ENCODE data around the gene CASP3.

The CASP3 gene

GRCh38 chr4:184588893-184589292, 60.4 kb downstream of the CASP3 start:
- FAIRE-seq: no peak
- no peak for TF ChIP-seq POLR2A (IDR thresholded peaks at IDR 0.05; ENCODE audit: low read depth, low read length)
- TF ChIP-seq PAX5 (IDR thresholded peaks at IDR 0.05; ENCODE audit: insufficient read depth, low read length, severe bottlenecking): no peak
- no peak for TF ChIP-seq POU2F2 (IDR thresholded peaks at IDR 0.05; ENCODE audit: low read depth, low read length)
- TF ChIP-seq POLR2AphosphoS5 (IDR thresholded peaks at IDR 0.05; ENCODE audit: low read depth, low read length): no peak
- no peak for TF ChIP-seq SPI1 (IDR thresholded peaks at IDR 0.05; ENCODE audit: low read depth, low read length)
- no peak for TF ChIP-seq TAF1 (IDR thresholded peaks at IDR 0.05; ENCODE audit: low read depth, low read length)
- no peak for DNase-seq (ENCODE audit: insufficient read length, low spot score)

DNA sequence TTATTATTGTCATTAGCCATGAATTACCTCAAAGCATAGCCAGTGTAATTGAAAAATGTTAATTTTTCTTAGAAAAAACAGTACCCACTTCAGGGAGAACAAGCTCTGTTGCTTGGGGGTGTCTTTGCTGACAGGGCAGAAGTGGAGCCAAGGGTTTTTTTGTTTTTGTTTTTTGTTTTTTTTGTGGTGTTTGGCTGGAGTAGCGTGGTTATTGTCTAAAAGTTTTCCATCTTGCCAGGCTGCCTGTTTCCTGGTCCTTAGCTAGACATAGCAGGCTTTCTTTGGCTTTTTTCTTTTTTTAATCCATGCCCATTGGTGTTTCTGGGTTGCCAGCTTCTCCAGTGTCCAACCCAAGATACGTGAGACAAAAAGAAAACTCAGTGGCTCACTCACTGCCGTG, 61.5 kb downstream of the CASP3 start:
- no peak for FAIRE-seq
- no peak for TF ChIP-seq SPI1 (IDR thresholded peaks at IDR 0.05; ENCODE audit: low read depth, low read length)
- no peak for TF ChIP-seq PAX5 (IDR thresholded peaks at IDR 0.05; ENCODE audit: insufficient read depth, low read length, severe bottlenecking)
- TF ChIP-seq POU2F2 (IDR thresholded peaks at IDR 0.05; ENCODE audit: low read depth, low read length): no peak
- TF ChIP-seq TAF1 (IDR thresholded peaks at IDR 0.05; ENCODE audit: low read depth, low read length): no peak
- TF ChIP-seq POLR2AphosphoS5 (IDR thresholded peaks at IDR 0.05; ENCODE audit: low read depth, low read length): no peak
- TF ChIP-seq POLR2A (IDR thresholded peaks at IDR 0.05; ENCODE audit: low read depth, low read length): no peak
- no peak for DNase-seq (ENCODE audit: insufficient read length, low spot score)

GRCh38 chr4:184587221-184587620, 62.0 kb downstream of the CASP3 start:
- TF ChIP-seq POLR2A (IDR thresholded peaks at IDR 0.05; ENCODE audit: low read depth, low read length) (no peak), POU2F2 (IDR thresholded peaks at IDR 0.05; ENCODE audit: low read depth, low read length) (no peak), SPI1 (IDR thresholded peaks at IDR 0.05; ENCODE audit: low read depth, low read length) (no peak), POLR2AphosphoS5 (IDR thresholded peaks at IDR 0.05; ENCODE audit: low read depth, low read length) (no peak), PAX5 (IDR thresholded peaks at IDR 0.05; ENCODE audit: insufficient read depth, low read length, severe bottlenecking) (no peak), TAF1 (IDR thresholded peaks at IDR 0.05; ENCODE audit: low read depth, low read length) (no peak)
- FAIRE-seq (no peak), DNase-seq (ENCODE audit: insufficient read length, low spot score) (no peak)

DNA sequence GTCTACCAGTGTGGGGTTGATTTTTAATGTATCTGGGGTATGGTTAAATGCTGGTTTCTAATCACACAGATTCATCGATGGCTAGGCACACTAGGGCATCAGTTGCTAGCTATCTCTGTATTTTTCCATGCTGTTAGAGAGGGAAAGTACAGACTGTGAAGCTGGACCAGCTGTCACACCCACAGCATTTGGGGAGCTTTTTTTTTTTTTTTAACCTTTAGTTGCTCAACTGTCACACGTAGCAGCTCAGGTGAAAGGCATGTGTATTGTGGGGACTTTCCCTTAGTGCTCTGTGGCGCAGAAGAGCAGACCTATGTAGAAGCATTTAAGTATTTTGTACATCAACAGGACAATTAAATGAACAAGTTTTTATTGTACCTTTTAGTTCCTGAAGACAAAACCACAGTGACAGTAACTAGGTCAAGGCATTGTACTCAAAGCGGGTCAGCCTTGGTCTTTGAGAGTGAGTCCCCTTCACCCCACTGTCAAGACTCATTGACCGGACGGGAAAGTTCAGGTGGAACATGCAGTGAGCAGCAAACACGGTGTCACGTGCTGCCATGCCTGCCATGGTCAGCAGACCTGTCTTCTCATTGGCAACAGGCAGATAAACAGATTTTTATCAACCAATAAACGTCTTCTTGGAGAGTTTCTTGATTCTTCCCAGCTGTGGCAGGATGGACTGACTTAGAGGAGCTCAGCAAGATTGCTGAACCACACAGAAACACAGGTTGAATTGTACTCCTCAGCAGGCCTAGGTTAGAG, 65.3 kb downstream of the CASP3 start:
- FAIRE-seq (peak; percentile 94), DNase-seq (ENCODE audit: insufficient read length, low spot score) (peak; percentile 25)

More for the DNA sequence above, 65.3 kb downstream of the CASP3 start:
- no peak for TF ChIP-seq TAF1 (IDR thresholded peaks at IDR 0.05; ENCODE audit: low read depth, low read length)
- no peak for TF ChIP-seq SPI1 (IDR thresholded peaks at IDR 0.05; ENCODE audit: low read depth, low read length)
- TF ChIP-seq POLR2AphosphoS5 (IDR thresholded peaks at IDR 0.05; ENCODE audit: low read depth, low read length): no peak
- no peak for TF ChIP-seq POLR2A (IDR thresholded peaks at IDR 0.05; ENCODE audit: low read depth, low read length)

Data from GM12891 (cell line).